Measurements from ENCODE around the gene GPC6.

GRCh38 chr13:93716623-93717022, 490.0 kb downstream of the GPC6 start:
- TF ChIP-seq CTCF (IDR thresholded peaks at IDR 0.05; ENCODE audit: low read depth, low read length) (no peak), MAX (IDR thresholded peaks at IDR 0.05; ENCODE audit: low read depth, low read length) (no peak), POLR2A (IDR thresholded peaks at IDR 0.05; ENCODE audit: extremely low read depth, insufficient read length) (no peak)

Measured in NB4 (cell line).